OCI-LY7 (cell line): ENCODE results near the gene FCHSD2.

Source experiments
- CTCF ChIP-seq: fragments of 200-600 bp; sonication (generic); conservative IDR thresholded peaks from 2 replicates; pipeline ENCODE4 v1.5.1; 2014; ENCODE audit warnings: mild to moderate bottlenecking, antibody characterized with exemption, low read length, moderate library complexity, mixed read lengths
- EZH2phosphoT487 ChIP-seq: fragments of 200-600 bp; sonication (generic); IDR thresholded peaks from 2 replicates; pipeline ENCODE4 v1.6.1; 2018; ENCODE audit warnings: low read depth, borderline replicate concordance, mild to moderate bottlenecking, mixed run types, antibody characterized with exemption, low read length, moderate library complexity, mixed read lengths

GRCh38 chr11:72897506-72897905 is 244.6 kb downstream of the FCHSD2 start:
- TF ChIP-seq CTCF = no peak
- TF ChIP-seq EZH2phosphoT487 = no peak
